SK-N-SH (cell line): ENCODE measurements around the gene MN1.

Experiments used
- EZH2phosphoT487 ChIP-seq: fragments of 200-600 bp; sonication (generic); IDR thresholded peaks from 2 replicates; pipeline ENCODE4 v1.6.1; 2017; ENCODE audit warnings: low read depth, mixed run types, mild to moderate bottlenecking, antibody characterized with exemption, moderate library complexity, borderline replicate concordance
- MEF2A ChIP-seq: IDR thresholded peaks from 2 replicates; pipeline ENCODE4 v1.4.0; 2012; ENCODE audit warnings: low read depth, borderline replicate concordance
- POLR2AphosphoS5 ChIP-seq: IDR thresholded peaks from 2 replicates; pipeline ENCODE4 v1.6.1; 2012; ENCODE audit warnings: low read depth, low read length
- SIN3A ChIP-seq: IDR thresholded peaks from 2 replicates; pipeline ENCODE4 v1.6.1; 2012; ENCODE audit warnings: low read depth, mild to moderate bottlenecking, low read length, moderate library complexity, borderline replicate concordance
- TCF12 ChIP-seq: IDR thresholded peaks from 2 replicates; pipeline ENCODE4 v1.4.0; 2012
- YY1 ChIP-seq: IDR thresholded peaks from 2 replicates; pipeline ENCODE4 v1.4.0; 2012; ENCODE audit warnings: low read depth, mild to moderate bottlenecking
- TF ChIP-seq, protein P1 (sequence below): IDR thresholded peaks from 2 replicates; pipeline ENCODE4; 2012
- TF ChIP-seq, protein P2 (sequence below): fragments of 200-600 bp; sonication (generic); IDR thresholded peaks from 2 replicates; pipeline ENCODE4 v1.6.1; 2017; ENCODE audit warnings: antibody characterized with exemption, mild to moderate bottlenecking, moderate library complexity
- TF ChIP-seq, protein P3 (sequence below): IDR thresholded peaks from 2 replicates; pipeline ENCODE4 v1.4.0; 2012; ENCODE audit warnings: low read depth, borderline replicate concordance

DNA sequence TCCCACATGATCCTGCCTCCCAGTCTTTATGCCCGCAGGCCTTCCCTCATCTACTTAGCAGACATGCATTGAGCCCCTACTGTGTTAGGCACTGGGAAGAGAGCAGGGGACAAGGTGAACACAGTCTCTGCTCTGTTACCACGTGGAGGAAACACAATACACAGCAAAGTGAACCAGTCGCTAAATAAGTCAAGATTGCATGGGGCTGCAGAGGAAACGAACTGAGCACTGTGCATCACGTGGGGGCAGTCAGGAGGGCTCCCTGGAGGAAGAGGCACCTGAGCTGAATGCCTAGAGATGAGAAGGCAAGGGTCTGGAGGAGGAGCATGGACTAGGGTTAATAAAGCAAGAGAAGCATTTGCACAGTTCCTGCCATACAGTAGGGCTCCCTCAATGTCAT, 102.7 kb downstream of the MN1 start:
- TF ChIP-seq TCF12 (no peak), POLR2AphosphoS5 (no peak), YY1 (no peak), SIN3A (no peak), MEF2A (no peak), EZH2phosphoT487 (no peak)
- TF ChIP-seq, protein P1, sequence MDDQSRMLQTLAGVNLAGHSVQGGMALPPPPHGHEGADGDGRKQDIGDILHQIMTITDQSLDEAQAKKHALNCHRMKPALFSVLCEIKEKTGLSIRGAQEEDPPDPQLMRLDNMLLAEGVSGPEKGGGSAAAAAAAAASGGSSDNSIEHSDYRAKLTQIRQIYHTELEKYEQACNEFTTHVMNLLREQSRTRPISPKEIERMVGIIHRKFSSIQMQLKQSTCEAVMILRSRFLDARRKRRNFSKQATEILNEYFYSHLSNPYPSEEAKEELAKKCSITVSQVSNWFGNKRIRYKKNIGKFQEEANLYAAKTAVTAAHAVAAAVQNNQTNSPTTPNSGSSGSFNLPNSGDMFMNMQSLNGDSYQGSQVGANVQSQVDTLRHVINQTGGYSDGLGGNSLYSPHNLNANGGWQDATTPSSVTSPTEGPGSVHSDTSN = no peak
- TF ChIP-seq, protein P2, sequence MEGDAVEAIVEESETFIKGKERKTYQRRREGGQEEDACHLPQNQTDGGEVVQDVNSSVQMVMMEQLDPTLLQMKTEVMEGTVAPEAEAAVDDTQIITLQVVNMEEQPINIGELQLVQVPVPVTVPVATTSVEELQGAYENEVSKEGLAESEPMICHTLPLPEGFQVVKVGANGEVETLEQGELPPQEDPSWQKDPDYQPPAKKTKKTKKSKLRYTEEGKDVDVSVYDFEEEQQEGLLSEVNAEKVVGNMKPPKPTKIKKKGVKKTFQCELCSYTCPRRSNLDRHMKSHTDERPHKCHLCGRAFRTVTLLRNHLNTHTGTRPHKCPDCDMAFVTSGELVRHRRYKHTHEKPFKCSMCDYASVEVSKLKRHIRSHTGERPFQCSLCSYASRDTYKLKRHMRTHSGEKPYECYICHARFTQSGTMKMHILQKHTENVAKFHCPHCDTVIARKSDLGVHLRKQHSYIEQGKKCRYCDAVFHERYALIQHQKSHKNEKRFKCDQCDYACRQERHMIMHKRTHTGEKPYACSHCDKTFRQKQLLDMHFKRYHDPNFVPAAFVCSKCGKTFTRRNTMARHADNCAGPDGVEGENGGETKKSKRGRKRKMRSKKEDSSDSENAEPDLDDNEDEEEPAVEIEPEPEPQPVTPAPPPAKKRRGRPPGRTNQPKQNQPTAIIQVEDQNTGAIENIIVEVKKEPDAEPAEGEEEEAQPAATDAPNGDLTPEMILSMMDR = no peak
- TF ChIP-seq, protein P3, sequence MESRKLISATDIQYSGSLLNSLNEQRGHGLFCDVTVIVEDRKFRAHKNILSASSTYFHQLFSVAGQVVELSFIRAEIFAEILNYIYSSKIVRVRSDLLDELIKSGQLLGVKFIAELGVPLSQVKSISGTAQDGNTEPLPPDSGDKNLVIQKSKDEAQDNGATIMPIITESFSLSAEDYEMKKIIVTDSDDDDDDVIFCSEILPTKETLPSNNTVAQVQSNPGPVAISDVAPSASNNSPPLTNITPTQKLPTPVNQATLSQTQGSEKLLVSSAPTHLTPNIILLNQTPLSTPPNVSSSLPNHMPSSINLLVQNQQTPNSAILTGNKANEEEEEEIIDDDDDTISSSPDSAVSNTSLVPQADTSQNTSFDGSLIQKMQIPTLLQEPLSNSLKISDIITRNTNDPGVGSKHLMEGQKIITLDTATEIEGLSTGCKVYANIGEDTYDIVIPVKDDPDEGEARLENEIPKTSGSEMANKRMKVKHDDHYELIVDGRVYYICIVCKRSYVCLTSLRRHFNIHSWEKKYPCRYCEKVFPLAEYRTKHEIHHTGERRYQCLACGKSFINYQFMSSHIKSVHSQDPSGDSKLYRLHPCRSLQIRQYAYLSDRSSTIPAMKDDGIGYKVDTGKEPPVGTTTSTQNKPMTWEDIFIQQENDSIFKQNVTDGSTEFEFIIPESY = no peak
